ENCODE measurements around the gene SAMD5.

DNA sequence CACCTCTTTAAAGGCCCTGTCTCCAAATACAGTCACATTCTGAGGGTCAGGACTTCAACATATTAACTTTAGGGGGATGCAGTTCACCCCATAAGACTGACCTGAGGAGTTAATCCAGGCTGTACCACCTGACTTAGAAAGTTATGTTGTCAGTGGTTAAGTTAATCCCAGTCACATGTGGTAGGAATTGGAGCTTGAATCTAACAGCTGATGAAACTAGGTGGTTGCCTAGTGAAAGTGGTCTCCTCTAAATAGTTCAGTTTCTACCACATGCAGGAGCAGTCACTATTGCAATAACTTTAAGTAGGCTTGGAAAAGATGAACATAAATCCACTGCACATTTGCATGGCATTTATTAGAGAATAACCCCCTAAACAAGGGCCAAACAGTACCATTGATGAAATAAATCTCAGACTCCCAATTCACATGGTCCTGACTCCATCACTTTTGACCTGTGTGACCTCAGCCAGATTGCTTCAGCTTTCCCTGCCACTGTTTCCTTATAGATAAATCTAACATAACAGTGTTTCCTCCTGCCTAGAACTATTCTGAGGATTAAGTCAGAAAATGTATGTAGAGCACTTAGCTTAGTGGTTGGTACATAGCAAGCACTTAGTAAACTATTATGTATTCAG, 20.1 kb downstream of the SAMD5 start:
- TF ChIP-seq, protein P1, sequence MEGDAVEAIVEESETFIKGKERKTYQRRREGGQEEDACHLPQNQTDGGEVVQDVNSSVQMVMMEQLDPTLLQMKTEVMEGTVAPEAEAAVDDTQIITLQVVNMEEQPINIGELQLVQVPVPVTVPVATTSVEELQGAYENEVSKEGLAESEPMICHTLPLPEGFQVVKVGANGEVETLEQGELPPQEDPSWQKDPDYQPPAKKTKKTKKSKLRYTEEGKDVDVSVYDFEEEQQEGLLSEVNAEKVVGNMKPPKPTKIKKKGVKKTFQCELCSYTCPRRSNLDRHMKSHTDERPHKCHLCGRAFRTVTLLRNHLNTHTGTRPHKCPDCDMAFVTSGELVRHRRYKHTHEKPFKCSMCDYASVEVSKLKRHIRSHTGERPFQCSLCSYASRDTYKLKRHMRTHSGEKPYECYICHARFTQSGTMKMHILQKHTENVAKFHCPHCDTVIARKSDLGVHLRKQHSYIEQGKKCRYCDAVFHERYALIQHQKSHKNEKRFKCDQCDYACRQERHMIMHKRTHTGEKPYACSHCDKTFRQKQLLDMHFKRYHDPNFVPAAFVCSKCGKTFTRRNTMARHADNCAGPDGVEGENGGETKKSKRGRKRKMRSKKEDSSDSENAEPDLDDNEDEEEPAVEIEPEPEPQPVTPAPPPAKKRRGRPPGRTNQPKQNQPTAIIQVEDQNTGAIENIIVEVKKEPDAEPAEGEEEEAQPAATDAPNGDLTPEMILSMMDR (IDR thresholded peaks at IDR 0.05), result no peak
- no peak for TF ChIP-seq POLR2A (IDR thresholded peaks at IDR 0.05)
- no peak for TF ChIP-seq EP300 (IDR thresholded peaks at IDR 0.05)
- no peak for TF ChIP-seq POLR2AphosphoS5 (IDR thresholded peaks at IDR 0.05)

Data from sigmoid colon (tissue), 4 donors.